ENCODE measurements around the gene KIF9.

Gene KIF9

DNA sequence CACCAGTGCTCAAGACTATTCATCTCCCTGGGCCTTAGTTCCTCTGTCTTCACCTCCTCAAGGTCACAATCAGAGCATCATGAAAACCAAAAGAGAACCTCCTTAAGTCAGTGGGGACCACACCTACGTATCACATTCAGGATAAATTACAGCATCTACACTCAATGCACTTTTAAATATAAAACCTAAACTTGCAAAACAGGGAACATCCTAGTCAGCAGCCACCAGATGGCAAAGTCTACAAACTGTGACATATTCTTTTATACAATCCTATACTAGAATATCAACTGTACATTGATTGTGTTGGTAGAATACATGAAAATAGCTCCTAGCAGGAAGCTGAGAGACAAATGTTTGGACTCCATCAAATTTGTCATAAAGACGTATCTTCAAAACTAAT is 7.9 kb downstream of the KIF9 start:
- no peaks in the 10 kb centered on the region for H3K79me2 ChIP-seq (ENCODE audit: insufficient read depth, low read length)
- peaks cover 11% of the 10 kb centered on the region for H3K4me1 ChIP-seq (ENCODE audit: insufficient read depth, low read length, poor library complexity, severe bottlenecking)
- no peaks in the 10 kb centered on the region for H3K36me3 ChIP-seq (ENCODE audit: insufficient read depth, low read length)
- H3K9ac ChIP-seq (ENCODE audit: low read depth, low read length, poor library complexity, severe bottlenecking) = no peak overlapping the region
- no peaks in the 10 kb centered on the region for H3F3A ChIP-seq (ENCODE audit: low read depth)
- H3K27me3 ChIP-seq (ENCODE audit: insufficient read depth, low read length, poor library complexity, severe bottlenecking) = no peaks in the 10 kb centered on the region
- H2AFZ ChIP-seq (ENCODE audit: low read length) = no peak overlapping the region
- H3K4me2 ChIP-seq (ENCODE audit: low read depth, low read length, poor library complexity, severe bottlenecking) = no peak overlapping the region
- no peaks in the 10 kb centered on the region for H4K20me1 ChIP-seq (ENCODE audit: insufficient read depth, low read length, poor library complexity, severe bottlenecking)
- H3K9me2 ChIP-seq (replicated peaks; ENCODE audit: low read depth, low read length) = no peaks in the 10 kb centered on the region
- H3K9me3 ChIP-seq (ENCODE audit: insufficient read depth, low read depth, low read length) = no peaks in the 10 kb centered on the region
- no peak for TF ChIP-seq EZH2phosphoT487 (IDR thresholded peaks at IDR 0.05; ENCODE audit: borderline replicate concordance)
- peak; percentile 26; the same call in 1 of the 2 replicates for TF ChIP-seq CTCF (conservative IDR thresholded peaks at IDR 0.05; ENCODE audit: low read length)
- no peak overlapping the region for H3K4me3 ChIP-seq (ENCODE audit: low read length, poor library complexity, severe bottlenecking)

DNA sequence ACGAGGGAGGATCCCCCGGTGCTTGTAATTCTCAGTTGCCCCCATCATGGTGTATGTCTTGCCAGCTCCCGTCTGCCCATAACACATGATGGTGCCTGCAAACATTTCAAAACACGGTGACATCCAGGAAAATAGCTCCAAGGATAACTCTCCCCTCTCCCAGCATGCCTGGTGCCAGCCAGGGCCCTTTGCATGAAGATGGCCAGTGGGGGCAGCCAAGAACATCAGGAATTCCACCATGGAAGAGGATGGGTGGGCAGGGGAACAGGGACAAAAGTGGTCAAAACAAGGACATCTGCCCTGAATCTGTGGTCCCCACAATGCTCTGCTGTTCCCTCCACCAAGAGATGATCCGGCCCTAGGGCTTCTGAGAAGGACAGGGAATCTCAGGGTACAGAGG is 9.0 kb downstream of the KIF9 start:
- H3K4me1 ChIP-seq (ENCODE audit: insufficient read depth, low read length, poor library complexity, severe bottlenecking) = peaks cover 11% of the 10 kb centered on the region
- H3K27me3 ChIP-seq (ENCODE audit: insufficient read depth, low read length, poor library complexity, severe bottlenecking) = no peaks in the 10 kb centered on the region
- H3K9me2 ChIP-seq (replicated peaks; ENCODE audit: low read depth, low read length) = no peaks in the 10 kb centered on the region
- no peak overlapping the region for H3K9ac ChIP-seq (ENCODE audit: low read depth, low read length, poor library complexity, severe bottlenecking)
- H3K4me2 ChIP-seq (ENCODE audit: low read depth, low read length, poor library complexity, severe bottlenecking) = no peak overlapping the region
- H3F3A ChIP-seq (ENCODE audit: low read depth) = no peaks in the 10 kb centered on the region
- no peak overlapping the region for H3K4me3 ChIP-seq (ENCODE audit: low read length, poor library complexity, severe bottlenecking)
- H3K79me2 ChIP-seq (ENCODE audit: insufficient read depth, low read length) = no peaks in the 10 kb centered on the region
- H2AFZ ChIP-seq (ENCODE audit: low read length) = no peak overlapping the region
- H3K36me3 ChIP-seq (ENCODE audit: insufficient read depth, low read length) = no peaks in the 10 kb centered on the region
- H4K20me1 ChIP-seq (ENCODE audit: insufficient read depth, low read length, poor library complexity, severe bottlenecking) = no peaks in the 10 kb centered on the region
- H3K9me3 ChIP-seq (ENCODE audit: insufficient read depth, low read depth, low read length) = no peaks in the 10 kb centered on the region
- no peak for TF ChIP-seq CTCF (conservative IDR thresholded peaks at IDR 0.05; ENCODE audit: low read length)
- no peak for TF ChIP-seq EZH2phosphoT487 (IDR thresholded peaks at IDR 0.05; ENCODE audit: borderline replicate concordance)

GRCh38 chr3:47270526-47270925 is 12.1 kb downstream of the KIF9 start:
- Histone ChIP-seq H3F3A (ENCODE audit: low read depth) (no peaks in the 10 kb centered on the region), H2AFZ (ENCODE audit: low read length) (no peak overlapping the region), H3K4me3 (ENCODE audit: low read length, poor library complexity, severe bottlenecking) (no peak overlapping the region), H3K9ac (ENCODE audit: low read depth, low read length, poor library complexity, severe bottlenecking) (no peak overlapping the region), H3K27me3 (ENCODE audit: insufficient read depth, low read length, poor library complexity, severe bottlenecking) (no peaks in the 10 kb centered on the region), H4K20me1 (ENCODE audit: insufficient read depth, low read length, poor library complexity, severe bottlenecking) (no peaks in the 10 kb centered on the region), H3K9me2 (replicated peaks; ENCODE audit: low read depth, low read length) (no peaks in the 10 kb centered on the region), H3K4me1 (ENCODE audit: insufficient read depth, low read length, poor library complexity, severe bottlenecking) (peaks cover 25% of the 10 kb centered on the region), H3K79me2 (ENCODE audit: insufficient read depth, low read length) (no peaks in the 10 kb centered on the region), H3K36me3 (ENCODE audit: insufficient read depth, low read length) (no peaks in the 10 kb centered on the region), H3K4me2 (ENCODE audit: low read depth, low read length, poor library complexity, severe bottlenecking) (no peak overlapping the region), H3K9me3 (ENCODE audit: insufficient read depth, low read depth, low read length) (no peaks in the 10 kb centered on the region)
- no peak for TF ChIP-seq CTCF (conservative IDR thresholded peaks at IDR 0.05; ENCODE audit: low read length)
- no peak for TF ChIP-seq EZH2phosphoT487 (IDR thresholded peaks at IDR 0.05; ENCODE audit: borderline replicate concordance)
